B cell (primary cell): ENCODE data around the gene SYTL2. TPM values are rescaled to one million over a fixed set of nuclear protein-coding genes. Genes with fewer than 3 reads are reported as not detected.

ENCODE experiments used
- ATAC-seq: fragments of 200-7000 bp; cut with Tn5 transposase; one replicate; pipeline ENCODE4 v1.10.0; 2021; ENCODE audit warnings: low read depth, mild to moderate bottlenecking, moderate number of reproducible peaks, moderate library complexity
- CTCF ChIA-PET: fragments of 350-600 bp; sonication (Branson Sonifier 250); formaldehyde crosslinking; loops from one replicate; lab custom pipeline; 2021; ENCODE audit warnings: antibody characterized with exemption, inconsistent platforms; lab: Charles Lee
- POLR2A ChIA-PET: fragments of 350-600 bp; sonication (Branson Sonifier 250); formaldehyde crosslinking; loops from one replicate; lab custom pipeline; 2021; ENCODE audit warnings: antibody characterized with exemption; lab: Charles Lee
- DNase-seq: peaks from one replicate; pipeline ENCODE4 v3.0.0; 2013
- H2AFZ ChIP-seq: 2 replicates; pipeline ENCODE4 v1.6.1; 2012; ENCODE audit warnings: mild to moderate bottlenecking, low read depth, low read length; ENCODE audit not compliant: insufficient read depth, poor library complexity, severe bottlenecking
- H3K27ac ChIP-seq, 2 donors: 1 replicate in 1 of 2; 2 replicates in 1 of 2; pipeline ENCODE4 v1.5.1; 2012 to 2013; ENCODE audit warnings: low read length in 2 of 2, mild to moderate bottlenecking in 2 of 2, moderate library complexity in 1 of 2
- H3K27me3 ChIP-seq, 4 experiments: fragments of 200-600 bp in 1 of 4; sonication (generic) in 1 of 4; replicated peaks in 1 of 4; 1 replicate in 2 of 4; 2 replicates in 2 of 4; pipeline versions ENCODE4 v1.6.1 to v1.7.0; 2013 to 2016; ENCODE audit warnings: low read length in 3 of 4, mild to moderate bottlenecking in 2 of 4, mixed read lengths in 1 of 4, moderate library complexity in 1 of 4; ENCODE audit not compliant: insufficient read depth in 4 of 4, control insufficient read depth in 3 of 4; ENCODE audit errors: control extremely low read depth in 1 of 4
- H3K36me3 ChIP-seq, 2 experiments: replicated peaks in 1 of 2; 1 replicate in 1 of 2; 2 replicates in 1 of 2; pipeline versions ENCODE4 v1.6.1 to v1.7.1; 2013; ENCODE audit warnings: low read length in 1 of 2; ENCODE audit not compliant: insufficient read depth in 2 of 2, control insufficient read depth in 1 of 2; ENCODE audit errors: control extremely low read depth in 1 of 2, extremely low read depth in 1 of 2
- H3K4me1 ChIP-seq, 2 donors: fragments of 200-600 bp in 1 of 2; sonication (generic) in 1 of 2; 1 replicate in 1 of 2; 2 replicates in 1 of 2; pipeline versions ENCODE4 v1.5.1 to v1.6.1; 2013 to 2017; ENCODE audit warnings: low read length in 2 of 2; ENCODE audit not compliant: control insufficient read depth in 2 of 2, insufficient read depth in 2 of 2
- H3K4me2 ChIP-seq: replicated peaks from 2 replicates; pipeline ENCODE3; 2012; ENCODE audit warnings: mild to moderate bottlenecking, low read depth, low read length; ENCODE audit not compliant: poor library complexity, severe bottlenecking
- H3K4me3 ChIP-seq, 5 experiments: fragments of 200-600 bp in 1 of 5; sonication (generic) in 1 of 5; 1 replicate in 3 of 5; 2 replicates in 2 of 5; pipeline versions ENCODE4 v1.5.1 to v1.7.0; 2011 to 2016; ENCODE audit warnings: low read length in 4 of 5, mild to moderate bottlenecking in 4 of 5, low read depth in 2 of 5, control low read depth in 1 of 5, moderate library complexity in 1 of 5; ENCODE audit not compliant: insufficient read depth in 1 of 5; ENCODE audit errors: control extremely low read depth in 1 of 5, extremely low read depth in 1 of 5
- H3K79me2 ChIP-seq: fragments of 200-600 bp; sonication (generic); one replicate; pipeline ENCODE4 v1.6.0; 2016; ENCODE audit warnings: low read length; ENCODE audit not compliant: control insufficient read depth, insufficient read depth
- H3K9ac ChIP-seq: fragments of 200-600 bp; sonication (generic); 2 replicates; pipeline ENCODE4 v1.6.1; 2017; ENCODE audit warnings: mild to moderate bottlenecking, low read length, moderate library complexity
- H3K9me3 ChIP-seq, 3 donors: one replicate each; pipeline versions ENCODE4 v1.6.1 to v1.7.1; 2013; ENCODE audit warnings: low read length in 2 of 3; ENCODE audit not compliant: control insufficient read depth in 2 of 3, insufficient read depth in 1 of 3; ENCODE audit errors: control extremely low read depth in 1 of 3
- H4K20me1 ChIP-seq: 2 replicates; pipeline ENCODE4 v1.6.0; 2012; ENCODE audit warnings: mild to moderate bottlenecking, low read length; ENCODE audit not compliant: insufficient read depth, control insufficient read depth, poor library complexity, severe bottlenecking
- H3K27ac Mint-ChIP-seq: one replicate; pipeline ENCODE4 v1.8.0; 2021; ENCODE audit warnings: mixed read lengths
- H3K27me3 Mint-ChIP-seq: one replicate; pipeline ENCODE4 v1.8.0; 2021; ENCODE audit warnings: mixed read lengths
- H3K4me1 Mint-ChIP-seq: one replicate; pipeline ENCODE4 v1.8.0; 2021; ENCODE audit warnings: mixed read lengths
- H3K4me3 Mint-ChIP-seq: one replicate; pipeline ENCODE4 v1.8.0; 2021; ENCODE audit warnings: mixed read lengths
- H3K9me3 Mint-ChIP-seq: one replicate; pipeline ENCODE4 v1.8.0; 2022; ENCODE audit warnings: mixed read lengths; ENCODE audit not compliant: insufficient read depth
- EZH2 ChIP-seq: IDR thresholded peaks from 2 replicates; pipeline ENCODE4 v1.6.1; 2012; ENCODE audit warnings: borderline replicate concordance, low read depth, mild to moderate bottlenecking, moderate library complexity, low read length; ENCODE audit not compliant: insufficient read depth, poor library complexity, severe bottlenecking
- WGBS: methylation state at CpG from one replicate; pipeline ENCODE4 v1.1.5; 2013; ENCODE audit warnings: missing lambda C conversion rate; ENCODE audit not compliant: insufficient coverage; 5-methylcytosine and 5-hydroxymethylcytosine counted together
- intact Hi-C: fragments of 100-400 bp; cut with micrococcal nuclease; formaldehyde crosslinking; loops from one replicate; pipeline ENCODE4 v1.10.0; 2022
- polyA plus RNA-seq: library from polyadenylated mRNA; depleted of rRNA; stranded (reverse); fragments of >200 nt; gene quantifications from 2 replicates; pipeline ENCODE4 v1.2.3, GENCODE V29; 2012
- total RNA-seq, 2 donors: library from RNA; stranded (reverse); fragments of 120-200 nt in 1 of 2; gene quantifications; 1 replicate in 1 of 2; 2 replicates in 1 of 2; pipeline versions ENCODE4 v1.2.3 to v1.2.4, GENCODE V29; 2013 to 2022
- TF ChIP-seq, protein P1 (sequence below): fragments of 200-600 bp; IDR thresholded peaks from one replicate; pipeline ENCODE4 v1.8.0; 2022; ENCODE audit warnings: antibody characterized with exemption, mild to moderate bottlenecking

SYTL2 gene
- total and polyA plus RNA-seq, 2 donors (not counting 1 experiment from before 2014, with no cell fraction given): 0.86 to 2.9 TPM

DNA sequence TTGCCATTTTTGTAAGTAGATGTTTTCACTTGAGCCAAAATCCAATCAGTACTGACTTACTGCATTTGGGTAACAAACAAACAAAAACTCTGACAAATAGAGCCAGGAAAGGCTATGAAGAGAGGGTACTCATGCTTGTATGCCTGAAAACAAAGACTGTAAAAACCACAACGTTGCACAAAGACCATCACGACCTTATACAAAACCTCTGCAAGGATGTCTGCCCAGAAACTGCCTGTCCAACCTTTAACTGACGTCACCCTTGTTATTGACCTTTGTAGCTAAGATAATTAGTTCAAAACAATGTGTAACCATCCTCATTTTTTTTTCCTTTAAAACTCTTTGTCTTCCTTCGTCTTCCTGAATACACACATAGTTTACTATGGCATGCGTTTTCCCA is 145.2 kb downstream of the SYTL2 start:
- Histone ChIP-seq H3K36me3 (peaks cover 0 to 6% of the 10 kb centered on the region in 2 experiments), H3K4me1 (peaks cover 16 to 21% of the 10 kb centered on the region in 2 donors), H3K4me3 (peak overlapping the region in 1 of 5 experiments; percentile 89), H4K20me1 (peaks cover 32% of the 10 kb centered on the region), H3K27me3 (no peaks in the 10 kb centered on the region), H3K79me2 (peaks cover 33% of the 10 kb centered on the region), H3K9me3 (peaks cover 0 to 3% (median 0%) of the 10 kb centered on the region in 3 donors), H3K9ac (peak overlapping the region; percentile 86), H3K27ac (no peak overlapping the region), H2AFZ (peak overlapping the region; percentile 78), H3K4me2 (peak overlapping the region; percentile 79)
- H3K27me3 Mint-ChIP-seq: no peaks in the 10 kb centered on the region
- H3K4me3 Mint-ChIP-seq: peak overlapping the region; percentile 55
- TF ChIP-seq EZH2: no peak
- TF ChIP-seq, protein P1, sequence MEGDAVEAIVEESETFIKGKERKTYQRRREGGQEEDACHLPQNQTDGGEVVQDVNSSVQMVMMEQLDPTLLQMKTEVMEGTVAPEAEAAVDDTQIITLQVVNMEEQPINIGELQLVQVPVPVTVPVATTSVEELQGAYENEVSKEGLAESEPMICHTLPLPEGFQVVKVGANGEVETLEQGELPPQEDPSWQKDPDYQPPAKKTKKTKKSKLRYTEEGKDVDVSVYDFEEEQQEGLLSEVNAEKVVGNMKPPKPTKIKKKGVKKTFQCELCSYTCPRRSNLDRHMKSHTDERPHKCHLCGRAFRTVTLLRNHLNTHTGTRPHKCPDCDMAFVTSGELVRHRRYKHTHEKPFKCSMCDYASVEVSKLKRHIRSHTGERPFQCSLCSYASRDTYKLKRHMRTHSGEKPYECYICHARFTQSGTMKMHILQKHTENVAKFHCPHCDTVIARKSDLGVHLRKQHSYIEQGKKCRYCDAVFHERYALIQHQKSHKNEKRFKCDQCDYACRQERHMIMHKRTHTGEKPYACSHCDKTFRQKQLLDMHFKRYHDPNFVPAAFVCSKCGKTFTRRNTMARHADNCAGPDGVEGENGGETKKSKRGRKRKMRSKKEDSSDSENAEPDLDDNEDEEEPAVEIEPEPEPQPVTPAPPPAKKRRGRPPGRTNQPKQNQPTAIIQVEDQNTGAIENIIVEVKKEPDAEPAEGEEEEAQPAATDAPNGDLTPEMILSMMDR: no peak
- ChIA-PET POLR2A (no interaction called here), CTCF (interaction anchor here (1.5 kb wide), 1 partner anchor 14 kb away, joined by 3 read pairs; no protein-coding TSS in a partner anchor)
- DNase-seq (no peak), ATAC-seq (no peak)
- peak overlapping the region; percentile 35 for H3K27ac Mint-ChIP-seq
- peaks cover 38% of the 10 kb centered on the region for H3K4me1 Mint-ChIP-seq
- intact Hi-C loops: loop anchor here (1.0 to 10.0 kb wide), 5 partner anchors 17 to 637 kb away; partner anchors contain the start of genes CCDC83, HIKESHI and TMEM126A
- 75% methylated on average over 4 of the region's 5 CpGs for WGBS
- H3K9me3 Mint-ChIP-seq: no peaks in the 10 kb centered on the region
